ENCODE results near the gene ZNF530. TPM values are rescaled to one million over a fixed set of nuclear protein-coding genes. Genes with fewer than 3 reads are reported as not detected.

The ZNF530 gene
- total and polyA plus RNA-seq, 9 of the 15 experiments (the other 6 are each of a cell fraction or from before 2014, with no cell fraction given): 0.28 to 5.9 (median 4.0) TPM

- no peak for TF ChIP-seq ZBTB5 (IDR thresholded peaks at IDR 0.05)
Observed at GRCh38 chr19:57552432-57552831, 47.3 kb upstream of the ZNF530 start (continued).

GRCh38 chr19:57557659-57558058, 42.0 kb upstream of the ZNF530 start:
- POLR2A ChIA-PET: no interaction called here
- TF ChIP-seq ZNF431 (CRISPR knock-in tag; IDR thresholded peaks at IDR 0.05) (no peak), TFE3 (CRISPR knock-in tag; IDR thresholded peaks at IDR 0.05) (peak; percentile 62)
- Histone ChIP-seq H3K9me3 (replicated peaks; ENCODE audit: control insufficient read depth, insufficient read depth, low read depth, low read length) (0 out of 2 replicates have a peak, but pooled peaks cover 5% of the 10 kb centered on the region), H3K4me1 (replicated peaks in 1 of 2; ENCODE audit: control insufficient read depth in 2 of 2, insufficient read depth in 2 of 2, low read length in 2 of 2) (peaks cover 0 to 11% of the 10 kb centered on the region in 2 experiments; a peak in 2 of 5 replicates), H3K4me2 (ENCODE audit: insufficient read depth, low read length) (no peak overlapping the region; the same call in 1 of the 2 replicates), H3K9me1 (ENCODE audit: control insufficient read depth, insufficient read depth, low read length) (no peaks in the 10 kb centered on the region), H3K4me3 (no peak overlapping the region), H3K79me2 (ENCODE audit: control insufficient read depth, insufficient read depth, low read length) (peaks cover 20% of the 10 kb centered on the region), H3K9ac (ENCODE audit: insufficient read depth in 1 of 2, low read depth in 2 of 2, low read length in 2 of 2) (no peak overlapping the region), H3K27me3 (ENCODE audit: control insufficient read depth in 2 of 2, insufficient read depth in 2 of 2, low read length in 2 of 2) (no peaks in the 10 kb centered on the region; a peak in 1 of 5 replicates), H3K27ac (ENCODE audit: extremely low read depth, low read depth, low read length) (no peak overlapping the region), H3K36me3 (ENCODE audit: control insufficient read depth, insufficient read depth, low read length) (peaks cover 22% of the 10 kb centered on the region), H2AFZ (ENCODE audit: low read depth, low read length) (no peak overlapping the region), H4K20me1 (replicated peaks; ENCODE audit: control insufficient read depth, insufficient read depth, low read length) (no peaks in the 10 kb centered on the region)
- FAIRE-seq (no peak), DNase-seq (ENCODE audit: extremely low read depth in 1 of 4, low spot score in 3 of 4) (no peak), ATAC-seq (no peak)
- intact Hi-C loops (cut with micrococcal nuclease): no loop called here
- in situ Hi-C loops (cut with MboI): no loop called here
- CTCF ChIA-PET (ENCODE audit: low intra/inter-chr PET ratio): no interaction called here
- no TSS peak for BruUV-seq (replicated peaks)
- WGBS (ENCODE audit: insufficient coverage, low coverage, missing lambda C conversion rate): 24% methylated on average over 5 of the region's 5 CpGs

Data from K562 (cell line).